Measurements from ENCODE around the gene ZFAND3. TPM values are rescaled to one million over a fixed set of nuclear protein-coding genes. Genes with fewer than 3 reads are reported as not detected.

ZFAND3 gene
- total RNA-seq, 6 experiments from 2014 or later = 75.2 to 93.2 (median 87.0) TPM

DNA sequence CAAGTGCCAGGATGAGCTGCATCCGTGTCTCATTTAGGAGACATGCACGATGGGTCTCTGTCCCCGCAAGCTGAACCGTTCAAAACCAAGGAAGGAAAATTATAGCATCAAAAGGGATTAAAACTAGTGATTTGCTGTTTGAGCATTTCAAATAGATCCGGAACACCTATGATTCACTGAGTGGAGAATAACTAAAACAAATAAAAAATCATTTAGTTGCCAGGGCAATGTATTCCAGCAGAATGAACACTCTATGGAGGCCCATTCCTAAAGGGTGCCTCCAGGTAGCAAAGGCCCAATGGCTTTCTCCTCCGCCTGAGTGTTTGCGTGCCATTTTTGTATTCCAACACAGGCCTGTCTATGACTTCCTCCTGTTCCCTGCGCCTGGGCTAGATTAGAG, 354.8 kb downstream of the ZFAND3 start:
- Mint-ChIP-seq H3K27ac (no peak overlapping the region), H3K4me3 (no peak overlapping the region), H3K36me3 (ENCODE audit: low read depth) (no peaks in the 10 kb centered on the region), H3K4me1 (ENCODE audit: low read depth) (no peaks in the 10 kb centered on the region), H3K27me3 (ENCODE audit: insufficient read depth) (peaks cover 3% of the 10 kb centered on the region; the same call in 1 of the 2 replicates), H3K9me3 (no peaks in the 10 kb centered on the region)
- TF ChIP-seq, protein P1, sequence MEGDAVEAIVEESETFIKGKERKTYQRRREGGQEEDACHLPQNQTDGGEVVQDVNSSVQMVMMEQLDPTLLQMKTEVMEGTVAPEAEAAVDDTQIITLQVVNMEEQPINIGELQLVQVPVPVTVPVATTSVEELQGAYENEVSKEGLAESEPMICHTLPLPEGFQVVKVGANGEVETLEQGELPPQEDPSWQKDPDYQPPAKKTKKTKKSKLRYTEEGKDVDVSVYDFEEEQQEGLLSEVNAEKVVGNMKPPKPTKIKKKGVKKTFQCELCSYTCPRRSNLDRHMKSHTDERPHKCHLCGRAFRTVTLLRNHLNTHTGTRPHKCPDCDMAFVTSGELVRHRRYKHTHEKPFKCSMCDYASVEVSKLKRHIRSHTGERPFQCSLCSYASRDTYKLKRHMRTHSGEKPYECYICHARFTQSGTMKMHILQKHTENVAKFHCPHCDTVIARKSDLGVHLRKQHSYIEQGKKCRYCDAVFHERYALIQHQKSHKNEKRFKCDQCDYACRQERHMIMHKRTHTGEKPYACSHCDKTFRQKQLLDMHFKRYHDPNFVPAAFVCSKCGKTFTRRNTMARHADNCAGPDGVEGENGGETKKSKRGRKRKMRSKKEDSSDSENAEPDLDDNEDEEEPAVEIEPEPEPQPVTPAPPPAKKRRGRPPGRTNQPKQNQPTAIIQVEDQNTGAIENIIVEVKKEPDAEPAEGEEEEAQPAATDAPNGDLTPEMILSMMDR (IDR thresholded peaks at IDR 0.05) = no peak
- no peak for DNase-seq

DNA sequence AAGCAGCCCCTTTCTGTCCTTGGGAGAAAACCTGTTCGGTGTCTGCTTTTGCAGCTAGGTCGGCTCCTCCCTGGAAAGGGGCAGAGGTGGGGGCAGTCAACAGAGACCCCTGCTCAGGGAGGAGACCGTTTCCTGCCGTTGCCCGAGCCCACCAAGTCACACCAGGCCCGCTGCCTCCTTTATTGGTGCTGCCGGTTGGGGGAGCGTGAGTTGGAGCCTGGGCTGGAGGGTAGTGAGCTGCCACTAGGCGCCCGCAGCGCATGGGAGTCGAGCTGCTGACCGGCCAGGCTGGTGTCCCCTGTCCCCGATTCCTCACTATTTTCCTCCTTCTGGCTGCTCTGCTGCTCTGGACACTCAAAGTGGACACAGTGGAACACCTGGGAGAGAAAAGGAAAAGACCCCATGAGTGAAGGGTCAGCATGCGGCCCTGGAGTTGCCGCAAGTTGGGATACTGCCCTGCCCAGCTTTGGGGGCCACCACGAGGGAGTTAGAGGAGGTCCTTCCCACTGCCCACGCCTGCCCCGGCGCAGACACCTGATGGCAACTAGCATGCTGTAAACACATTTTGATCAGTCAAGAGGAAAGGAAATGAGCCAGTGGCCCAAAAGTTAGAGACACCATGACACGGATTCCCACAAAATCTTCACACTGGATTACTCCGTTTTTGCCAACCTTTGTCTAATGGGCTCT, 355.4 kb downstream of the ZFAND3 start:
- DNase-seq = no peak
- Mint-ChIP-seq H3K36me3 (ENCODE audit: low read depth) (no peaks in the 10 kb centered on the region), H3K27ac (no peak overlapping the region), H3K4me3 (no peak overlapping the region), H3K9me3 (no peaks in the 10 kb centered on the region), H3K4me1 (ENCODE audit: low read depth) (no peaks in the 10 kb centered on the region), H3K27me3 (ENCODE audit: insufficient read depth) (peaks cover 3% of the 10 kb centered on the region; the same call in 1 of the 2 replicates)
- TF ChIP-seq, protein P1 (IDR thresholded peaks at IDR 0.05) = no peak

DNA sequence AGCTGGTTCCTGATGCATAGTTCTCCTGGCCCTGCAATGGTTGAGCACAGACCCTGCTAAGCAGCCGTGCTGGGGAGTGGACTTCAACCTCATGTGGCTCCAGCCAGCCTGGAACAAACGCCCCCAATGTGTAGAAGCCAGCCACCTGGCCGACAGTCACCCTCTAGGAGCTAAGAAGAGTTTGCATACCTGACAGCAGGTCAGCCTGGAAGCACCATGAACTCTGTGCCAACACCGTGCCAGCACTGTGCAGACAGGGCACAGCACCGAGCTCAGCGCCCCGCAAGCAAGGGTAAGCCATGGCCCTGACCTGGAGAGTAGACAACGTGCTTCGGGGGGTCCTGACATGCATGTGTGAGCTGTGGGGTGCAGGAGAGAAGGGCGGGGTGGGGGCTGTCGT, 356.3 kb downstream of the ZFAND3 start:
- no peak for DNase-seq
- TF ChIP-seq, protein P1 (IDR thresholded peaks at IDR 0.05) = no peak
- no peaks in the 10 kb centered on the region for H3K4me1 Mint-ChIP-seq (ENCODE audit: low read depth)
- H3K27ac Mint-ChIP-seq = no peak overlapping the region
- no peak overlapping the region for H3K4me3 Mint-ChIP-seq
- H3K36me3 Mint-ChIP-seq (ENCODE audit: low read depth) = no peaks in the 10 kb centered on the region
- H3K27me3 Mint-ChIP-seq (ENCODE audit: insufficient read depth) = peaks cover 3% of the 10 kb centered on the region; the same call in 1 of the 2 replicates
- H3K9me3 Mint-ChIP-seq = no peaks in the 10 kb centered on the region

DNA sequence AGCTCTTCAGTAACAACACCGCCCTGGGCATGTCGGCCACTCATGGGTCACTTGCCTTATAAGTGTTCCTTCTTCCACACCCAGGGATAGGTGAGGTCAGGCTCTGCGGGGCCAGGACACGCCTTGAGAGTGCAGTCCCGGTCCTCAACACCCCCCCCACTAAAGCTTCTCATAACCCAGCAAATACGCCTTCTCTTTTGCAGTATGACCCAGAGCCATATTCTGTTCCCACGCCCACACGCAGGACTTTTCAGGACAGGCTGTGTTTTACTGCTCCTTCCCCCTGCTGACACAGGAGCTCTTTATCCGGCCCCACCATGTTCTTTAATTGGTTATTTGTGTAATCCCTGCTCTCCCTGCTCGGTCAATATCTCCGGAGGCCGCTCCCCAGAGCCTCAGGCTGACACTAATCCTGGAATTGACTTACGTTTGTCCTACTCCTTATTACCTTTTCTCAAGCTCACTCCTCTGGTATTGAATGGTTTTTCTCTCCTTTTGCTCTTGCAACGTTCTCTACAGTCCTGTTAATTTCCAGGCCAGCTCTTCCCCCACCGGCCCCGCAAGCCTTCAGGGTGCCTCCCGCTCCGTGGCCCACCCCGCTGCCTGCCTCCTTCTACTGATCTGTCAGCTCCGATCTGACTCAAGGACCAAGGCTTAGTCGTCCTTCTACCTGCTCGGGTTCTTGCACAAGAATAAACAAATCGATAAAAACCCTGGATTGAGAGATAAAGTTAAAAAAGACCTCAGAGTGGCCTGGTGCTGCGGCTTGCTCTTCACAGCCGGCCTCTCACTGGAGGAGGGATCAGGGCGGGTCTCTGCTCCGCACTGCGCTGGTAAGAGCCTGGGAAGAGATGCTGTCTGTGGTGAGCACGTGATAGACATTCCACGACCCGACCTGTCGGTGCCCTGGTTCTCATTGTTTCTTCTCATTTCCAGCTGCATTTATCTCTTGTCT, 357.5 kb downstream of the ZFAND3 start:
- DNase-seq = no peak
- no peaks in the 10 kb centered on the region for H3K4me1 Mint-ChIP-seq (ENCODE audit: low read depth)
- H3K9me3 Mint-ChIP-seq = no peaks in the 10 kb centered on the region
- no peak overlapping the region for H3K27ac Mint-ChIP-seq
- TF ChIP-seq, protein P1 (IDR thresholded peaks at IDR 0.05) = no peak
- H3K27me3 Mint-ChIP-seq (ENCODE audit: insufficient read depth) = peaks cover 3% of the 10 kb centered on the region; the same call in 1 of the 2 replicates
- H3K36me3 Mint-ChIP-seq (ENCODE audit: low read depth) = no peaks in the 10 kb centered on the region
- H3K4me3 Mint-ChIP-seq = no peak overlapping the region

DNA sequence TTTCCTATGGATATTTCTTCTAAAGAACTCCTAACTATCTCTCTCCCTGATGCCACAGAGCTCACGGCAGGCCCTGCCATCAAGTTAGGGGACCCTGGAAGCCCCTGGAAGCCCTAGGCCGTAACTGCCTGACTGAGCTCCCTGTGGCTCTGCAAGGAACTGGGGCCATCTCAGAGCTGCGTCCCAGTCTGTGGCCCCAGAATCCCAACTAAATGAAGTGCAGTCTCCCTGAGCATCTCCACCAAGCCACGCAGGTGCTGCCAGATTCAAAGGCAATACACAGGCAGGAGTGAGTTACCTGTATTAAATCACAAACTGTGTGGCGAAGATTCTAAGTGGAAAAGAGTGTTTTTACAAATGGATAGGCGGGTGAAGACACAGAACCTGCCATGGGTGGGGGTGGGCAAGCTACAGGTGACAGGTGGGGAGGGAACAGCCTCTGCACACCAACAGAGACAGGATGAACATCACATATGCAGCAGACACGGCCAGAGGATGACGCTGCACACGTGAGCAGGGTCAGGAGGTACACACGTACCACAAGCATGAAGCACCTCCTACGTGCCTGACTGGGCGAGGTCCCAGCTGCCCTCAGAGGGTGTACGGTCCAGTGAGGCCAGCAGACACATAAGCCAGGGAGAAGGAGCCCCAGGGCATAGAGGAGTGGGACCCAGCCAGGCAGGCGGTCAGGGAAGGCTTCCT, 358.5 kb downstream of the ZFAND3 start:
- no peaks in the 10 kb centered on the region for H3K9me3 Mint-ChIP-seq
- TF ChIP-seq, protein P1 (IDR thresholded peaks at IDR 0.05) = no peak
- peaks cover 3% of the 10 kb centered on the region; the same call in 1 of the 2 replicates for H3K27me3 Mint-ChIP-seq (ENCODE audit: insufficient read depth)
- no peaks in the 10 kb centered on the region for H3K4me1 Mint-ChIP-seq (ENCODE audit: low read depth)
- DNase-seq = no peak
- no peak overlapping the region for H3K4me3 Mint-ChIP-seq
- no peaks in the 10 kb centered on the region for H3K36me3 Mint-ChIP-seq (ENCODE audit: low read depth)
- no peak overlapping the region for H3K27ac Mint-ChIP-seq
